ENCODE data around the gene HOXB7.

The HOXB7 gene

DNA sequence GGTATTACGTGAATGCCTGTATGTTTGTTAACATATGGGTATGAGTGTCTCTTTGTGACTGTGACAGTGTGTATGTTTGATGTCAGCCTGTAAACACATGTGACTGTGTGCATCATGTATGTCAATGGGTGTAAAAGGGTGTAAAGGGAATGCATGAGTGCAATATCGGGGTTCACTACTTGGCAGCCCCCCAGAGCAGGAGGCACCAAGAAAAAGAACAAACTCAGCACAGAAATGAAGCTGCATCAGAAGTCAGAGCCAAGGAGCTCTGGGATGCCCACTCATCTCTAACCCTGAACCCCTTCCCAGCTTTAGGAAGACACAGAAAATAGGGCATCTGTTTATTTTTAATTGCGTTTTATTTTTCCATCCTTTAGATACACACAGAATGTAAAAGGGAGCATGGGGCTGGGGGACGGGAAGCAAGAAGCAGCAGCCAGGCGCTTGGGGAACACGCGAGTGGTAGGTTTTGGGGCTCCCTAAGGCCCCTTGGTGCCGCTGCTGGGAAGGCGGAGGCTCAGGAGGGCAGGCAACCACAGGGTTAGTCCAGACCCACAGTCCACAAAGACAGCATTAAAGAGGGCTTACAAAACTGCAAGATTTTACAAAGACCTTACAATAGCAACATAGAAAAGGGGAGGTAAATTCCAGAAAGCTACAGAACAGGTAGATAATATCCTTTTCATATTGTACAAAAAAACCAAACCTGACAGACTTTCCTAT, 3.8 kb downstream of the HOXB7 start:
- DNase-seq: no peak

DNA sequence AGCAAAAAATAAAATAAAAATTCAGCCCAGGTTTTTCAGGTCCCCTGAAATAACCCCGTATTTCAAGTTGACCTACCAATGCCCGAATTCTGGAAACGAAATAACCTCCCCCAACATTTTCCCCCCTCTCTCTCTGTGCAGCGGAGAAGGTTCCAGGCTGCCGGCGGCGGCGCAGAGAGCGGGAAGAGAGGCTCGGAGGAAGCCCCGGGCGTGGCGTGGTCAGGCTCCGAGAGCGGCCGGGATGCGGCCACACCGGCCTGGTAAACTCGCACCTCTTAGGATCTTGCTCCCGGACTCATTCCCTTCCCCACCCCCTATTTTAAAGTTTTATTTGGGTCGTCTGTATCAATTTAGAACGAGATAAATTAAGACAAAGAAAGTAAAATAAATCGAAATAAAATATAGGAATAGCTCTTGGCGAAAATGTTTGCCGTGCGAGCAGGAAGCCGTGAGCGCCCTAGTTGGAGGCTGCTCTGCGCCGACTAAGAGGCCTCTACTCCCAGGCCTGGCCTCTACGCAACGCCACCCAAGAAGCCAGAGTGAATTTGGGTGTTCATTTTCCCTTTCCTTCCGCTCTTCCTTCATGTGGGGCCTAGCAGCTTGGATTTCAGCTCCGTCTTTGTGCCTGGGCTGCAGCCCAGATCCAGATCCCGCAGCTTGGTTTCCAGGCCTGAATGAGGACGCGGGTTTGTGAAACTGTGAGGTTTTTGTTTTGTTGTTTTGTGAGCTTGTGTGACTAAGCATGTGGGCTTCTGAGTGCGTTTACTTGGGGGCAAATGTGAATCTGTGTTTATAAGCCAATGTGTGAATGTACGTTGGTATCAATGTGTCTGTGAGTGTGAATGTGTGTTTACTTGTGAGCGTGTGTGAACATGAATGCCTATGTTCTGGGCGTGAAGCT, 4.6 kb downstream of the HOXB7 start:
- no peak for DNase-seq

DNA sequence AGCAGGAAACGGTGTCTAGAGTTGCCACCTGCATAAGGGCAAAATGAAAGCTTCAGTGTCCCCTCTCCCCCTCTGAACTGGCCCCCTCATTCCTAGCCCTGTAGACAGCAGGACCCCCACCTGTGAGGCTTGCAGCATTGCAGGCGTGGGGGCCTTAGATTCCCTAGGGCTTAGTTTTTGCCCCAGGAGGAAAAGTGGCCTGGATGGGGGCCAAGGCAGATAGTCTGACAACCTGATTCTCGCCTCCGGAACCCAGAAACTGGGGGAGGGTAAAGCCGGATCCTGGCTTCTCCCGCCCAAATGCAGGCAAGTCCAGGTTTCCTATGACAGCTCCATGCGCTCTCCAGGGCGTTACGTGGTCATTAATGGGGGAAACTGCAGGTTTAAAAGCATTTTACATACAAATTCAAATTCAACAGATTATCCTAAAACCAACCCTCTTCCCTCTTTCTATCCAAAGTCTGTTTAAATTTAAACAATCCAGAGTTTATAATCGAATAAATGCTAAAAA, 5.4 kb downstream of the HOXB7 start:
- DNase-seq: no peak

DNA sequence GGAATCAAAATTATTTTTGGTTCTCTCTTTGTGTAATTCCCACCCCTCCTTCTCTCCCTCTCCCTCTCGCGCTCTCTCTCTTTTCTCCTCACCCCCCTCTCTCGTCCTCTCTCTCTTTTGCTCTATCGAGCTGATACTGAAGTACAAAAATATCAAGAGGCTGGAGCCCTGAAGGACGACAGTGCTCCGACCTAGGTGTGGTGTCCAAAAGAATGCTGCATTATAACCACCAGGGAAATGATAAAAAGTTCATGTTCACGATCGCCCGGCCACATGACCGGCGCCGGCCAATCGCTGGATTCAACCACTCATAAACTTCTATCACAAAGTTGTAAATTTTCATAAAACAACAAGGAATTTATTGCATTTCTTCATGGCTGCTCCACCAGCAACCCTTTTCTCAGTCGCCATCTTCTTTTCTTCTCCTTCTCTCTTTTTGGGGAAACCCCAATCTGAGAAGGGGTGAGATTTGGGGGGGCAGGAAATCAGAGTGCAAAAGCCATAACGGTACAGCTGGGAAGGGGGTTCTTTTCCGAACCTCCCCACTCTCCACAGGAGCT, 6.0 kb downstream of the HOXB7 start, which contains the start of gene HOXB6:
HOXB6 (minus strand) TSS at position 217 of the 560 bp plus-strand sequence. CDS start 6,836 bp downstream, outside the sequence.
- no peak for DNase-seq

DNA sequence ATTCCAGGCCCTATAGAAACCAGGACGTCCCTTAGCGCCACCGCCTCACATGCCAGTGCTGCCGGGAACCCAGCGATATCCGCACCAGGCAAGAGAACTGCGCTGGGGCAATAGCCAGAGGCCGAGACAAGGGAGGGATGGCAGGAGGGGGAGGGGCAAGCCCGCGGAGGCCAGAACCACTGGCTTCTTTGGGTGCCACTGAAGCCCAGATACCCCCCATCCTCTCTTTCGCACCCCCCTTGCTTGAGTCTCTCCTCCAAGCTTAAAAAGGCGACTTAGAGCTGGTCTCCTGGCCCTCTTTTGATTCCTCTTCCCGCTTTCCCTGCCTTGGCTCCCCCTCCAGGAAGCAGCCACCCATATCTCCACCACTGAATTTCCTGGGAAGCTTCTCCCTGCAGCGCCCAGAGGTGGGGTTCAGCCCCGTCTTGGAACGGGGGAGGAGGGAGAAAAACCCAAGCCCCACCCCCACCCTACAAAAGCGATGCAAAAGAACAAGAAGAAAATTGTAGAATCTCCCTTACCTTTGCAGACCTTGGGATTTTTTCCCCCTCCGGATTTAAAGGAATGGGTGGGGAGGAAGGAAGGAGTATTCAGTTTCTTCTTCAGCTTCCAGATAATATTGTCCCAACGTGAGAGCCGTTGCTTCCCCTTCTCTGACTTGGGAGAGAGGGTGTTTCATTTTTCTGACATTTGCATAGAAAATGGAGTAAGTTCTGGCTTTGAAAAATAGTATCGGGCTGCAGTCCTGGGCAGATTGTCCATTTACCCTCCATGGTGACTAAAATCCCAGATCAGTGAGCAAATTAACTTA, 6.7 kb downstream of the HOXB7 start:
- DNase-seq: no peak

DNA sequence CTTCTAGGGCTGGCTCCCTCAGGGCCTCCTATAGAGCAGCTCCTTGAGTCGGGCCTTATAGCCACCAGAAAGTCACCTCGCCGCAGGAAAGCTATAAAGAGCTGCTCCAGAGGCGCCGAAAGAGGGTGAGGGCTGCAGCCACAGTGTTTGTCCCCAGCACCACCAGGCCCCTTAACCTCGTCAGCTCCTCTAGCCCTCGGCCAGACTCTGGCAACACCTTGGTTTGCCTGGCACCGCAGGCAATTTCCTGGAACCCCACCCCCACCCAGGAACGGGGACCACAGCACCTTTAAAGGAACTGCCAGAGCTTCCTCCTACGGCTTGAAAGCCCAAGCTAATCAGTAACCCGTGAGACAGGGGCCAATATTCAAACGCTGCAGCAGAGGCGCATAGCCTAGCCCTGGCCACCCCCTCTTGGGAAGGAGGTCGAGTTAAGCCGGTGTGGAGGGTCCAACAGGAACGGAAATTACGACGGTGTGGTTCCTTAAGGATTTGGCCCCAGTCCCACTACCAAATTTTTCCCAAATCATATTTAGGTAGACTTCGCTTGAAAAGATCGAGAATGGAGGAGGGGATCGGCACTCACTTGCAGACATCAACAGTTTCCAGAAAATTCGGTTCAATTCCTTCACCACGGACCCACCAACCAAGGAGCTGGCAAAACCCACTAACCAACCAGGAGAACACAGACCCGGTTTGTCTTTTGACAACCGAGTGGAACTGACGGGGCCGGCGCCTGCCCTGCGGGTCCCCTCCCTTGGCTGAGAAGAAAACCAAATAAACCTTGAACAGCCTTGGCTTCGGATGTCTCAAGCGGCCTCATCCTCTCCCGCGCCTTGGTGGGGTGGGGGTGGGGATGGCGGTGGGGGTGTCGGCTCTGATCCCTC, 9.0 kb downstream of the HOXB7 start:
- DNase-seq: no peak

DNA sequence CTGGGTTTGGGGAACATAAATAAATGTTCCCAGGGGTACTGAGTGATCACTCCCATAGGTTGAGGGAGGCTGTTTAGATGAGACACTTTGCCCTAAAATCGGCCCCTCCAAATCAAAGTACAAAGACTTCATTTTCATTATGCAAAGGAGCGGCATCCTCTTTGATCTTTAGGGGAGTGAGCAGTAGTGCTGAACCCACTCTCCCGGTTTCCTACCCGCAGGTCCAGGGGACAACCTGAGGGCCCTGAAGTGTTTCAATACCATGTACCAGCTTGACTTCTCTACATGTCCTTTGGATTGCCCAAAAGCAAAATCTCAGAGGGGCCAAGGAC, 9.6 kb downstream of the HOXB7 start:
- DNase-seq: no peak

DNA sequence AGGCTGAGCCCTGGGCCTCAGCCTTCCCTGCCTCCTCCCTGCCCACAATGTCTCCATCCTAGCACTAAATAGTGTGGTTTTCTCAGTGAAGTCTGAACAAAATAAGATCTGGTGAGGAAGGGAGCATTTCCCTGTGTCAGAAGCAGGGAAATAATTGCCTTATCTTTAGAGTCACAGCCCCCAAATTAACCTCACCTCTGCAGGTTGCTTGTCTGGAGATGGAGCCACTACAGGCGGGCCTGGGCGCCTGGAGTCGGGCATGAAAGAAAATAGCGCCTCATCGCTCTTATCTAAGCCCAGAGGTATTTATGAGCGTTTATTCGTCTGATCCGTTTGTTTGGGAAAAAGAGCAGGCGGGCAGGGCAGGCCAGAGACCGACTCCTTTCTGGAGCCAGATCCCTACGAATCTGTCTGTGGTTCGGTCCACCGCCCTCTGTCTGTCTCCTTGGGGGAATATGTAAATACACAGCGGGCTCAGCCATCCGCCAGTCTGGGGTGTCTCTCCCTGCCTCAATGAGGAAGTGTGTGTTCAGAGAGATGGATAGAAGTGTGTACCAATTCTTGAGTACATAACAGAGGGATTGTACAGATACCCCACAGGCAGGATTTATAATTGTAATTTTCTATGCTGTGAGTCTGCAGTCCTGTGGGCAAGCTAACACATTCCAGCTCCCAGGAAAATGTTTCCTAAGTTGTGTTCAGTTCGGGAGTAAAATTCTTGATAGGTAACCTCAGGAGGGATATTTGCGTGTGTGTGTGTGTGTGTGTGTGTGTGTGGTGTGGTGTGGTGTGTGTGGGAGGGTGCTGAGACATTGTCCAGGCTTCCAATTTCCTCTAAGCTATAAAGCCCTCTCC, 10.3 kb downstream of the HOXB7 start:
- DNase-seq: no peak

DNA sequence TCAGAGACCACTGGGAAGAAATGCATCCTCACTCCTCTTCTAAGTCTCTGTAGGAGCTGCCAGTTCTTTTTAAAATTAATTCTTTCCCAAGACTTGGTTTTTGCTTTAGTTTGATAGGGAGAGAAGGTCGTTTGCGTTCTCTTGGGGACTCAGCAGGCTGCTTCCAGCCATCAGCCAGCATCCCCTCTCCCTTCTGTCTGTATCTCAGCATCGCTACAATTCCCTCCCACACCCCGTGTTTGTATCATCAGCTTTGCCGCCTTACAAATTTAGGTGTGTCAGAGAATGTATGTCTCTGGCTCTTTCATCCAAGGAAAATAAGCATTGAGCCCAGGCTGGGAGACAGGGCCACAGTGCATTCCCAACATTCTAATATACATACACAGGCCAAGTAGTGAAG, 11.5 kb downstream of the HOXB7 start:
- no peak for DNase-seq

DNA sequence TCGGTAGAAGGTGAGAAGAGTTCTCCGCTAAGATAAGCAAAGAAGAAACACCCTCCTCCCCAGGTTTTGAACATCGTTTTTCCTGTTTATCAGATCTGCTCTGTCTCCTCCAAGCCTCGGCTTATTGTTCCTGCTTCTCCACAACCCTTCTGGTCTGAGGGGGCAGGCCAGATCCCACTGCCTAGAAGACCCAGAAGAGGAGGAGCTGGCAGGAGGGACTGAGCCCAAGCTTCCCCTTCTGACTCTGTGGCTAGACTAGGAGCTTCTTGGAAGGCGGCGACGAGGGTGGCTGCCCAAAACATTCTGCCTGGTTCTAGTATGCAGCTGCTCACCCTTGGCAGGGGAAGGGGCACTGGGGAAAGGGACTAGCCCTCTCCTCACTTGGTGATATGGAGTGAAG, 12.1 kb downstream of the HOXB7 start:
- DNase-seq: no peak

DNA sequence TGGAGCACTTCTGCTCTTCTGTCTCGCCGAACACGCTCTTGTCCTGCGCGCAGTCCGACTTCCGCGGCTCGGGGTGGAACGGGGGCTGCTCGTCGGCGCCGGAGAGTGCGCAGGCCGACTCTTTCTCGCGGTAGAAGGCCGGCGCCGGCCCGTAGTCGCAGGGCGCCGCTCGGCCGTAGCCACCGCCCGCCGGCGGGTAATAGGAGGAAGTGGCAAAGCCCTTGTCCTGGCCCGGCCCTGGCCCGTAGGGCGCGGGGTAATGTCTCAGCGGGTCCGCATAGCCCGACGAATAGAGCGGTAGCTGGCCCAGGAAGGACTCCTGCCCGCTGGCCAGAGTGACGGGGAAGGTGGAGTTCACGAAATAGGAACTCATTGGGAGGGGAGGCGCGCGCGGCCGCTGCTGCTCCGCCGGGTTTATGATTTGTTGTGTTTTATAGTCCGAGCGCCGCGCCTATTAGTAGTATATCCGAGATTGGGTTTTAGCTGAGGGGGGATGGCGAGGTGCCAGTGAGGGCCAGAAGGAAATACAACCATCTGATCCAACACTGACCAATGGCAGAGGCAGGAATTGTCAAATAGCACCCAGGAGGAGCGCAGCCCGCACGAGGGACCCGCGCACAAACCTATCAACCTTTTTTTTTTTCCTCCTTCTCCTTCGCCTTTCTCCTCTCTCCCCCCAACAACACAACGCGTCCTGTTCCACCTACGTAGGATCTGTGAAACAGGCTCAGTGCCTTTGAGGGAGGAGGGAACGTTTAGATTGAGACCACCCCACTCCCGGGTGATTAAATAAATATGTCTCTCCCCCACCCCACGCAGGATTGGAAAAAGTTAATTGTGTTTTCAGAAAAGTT, 12.8 kb downstream of the HOXB7 start:
- no peak for DNase-seq

DNA sequence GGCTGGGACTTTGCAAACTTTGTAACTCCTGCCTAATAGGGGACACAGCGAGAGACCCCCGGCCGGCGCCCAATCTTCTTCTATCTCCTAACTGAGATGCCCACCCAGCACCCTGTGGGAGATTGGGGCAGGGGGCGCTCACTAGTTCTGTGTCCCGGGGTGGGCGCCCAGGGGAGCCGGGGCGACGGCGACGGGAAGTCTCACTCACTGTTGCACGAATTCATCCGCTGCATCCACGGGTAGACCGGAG, 13.4 kb downstream of the HOXB7 start:
- DNase-seq: no peak

DNA sequence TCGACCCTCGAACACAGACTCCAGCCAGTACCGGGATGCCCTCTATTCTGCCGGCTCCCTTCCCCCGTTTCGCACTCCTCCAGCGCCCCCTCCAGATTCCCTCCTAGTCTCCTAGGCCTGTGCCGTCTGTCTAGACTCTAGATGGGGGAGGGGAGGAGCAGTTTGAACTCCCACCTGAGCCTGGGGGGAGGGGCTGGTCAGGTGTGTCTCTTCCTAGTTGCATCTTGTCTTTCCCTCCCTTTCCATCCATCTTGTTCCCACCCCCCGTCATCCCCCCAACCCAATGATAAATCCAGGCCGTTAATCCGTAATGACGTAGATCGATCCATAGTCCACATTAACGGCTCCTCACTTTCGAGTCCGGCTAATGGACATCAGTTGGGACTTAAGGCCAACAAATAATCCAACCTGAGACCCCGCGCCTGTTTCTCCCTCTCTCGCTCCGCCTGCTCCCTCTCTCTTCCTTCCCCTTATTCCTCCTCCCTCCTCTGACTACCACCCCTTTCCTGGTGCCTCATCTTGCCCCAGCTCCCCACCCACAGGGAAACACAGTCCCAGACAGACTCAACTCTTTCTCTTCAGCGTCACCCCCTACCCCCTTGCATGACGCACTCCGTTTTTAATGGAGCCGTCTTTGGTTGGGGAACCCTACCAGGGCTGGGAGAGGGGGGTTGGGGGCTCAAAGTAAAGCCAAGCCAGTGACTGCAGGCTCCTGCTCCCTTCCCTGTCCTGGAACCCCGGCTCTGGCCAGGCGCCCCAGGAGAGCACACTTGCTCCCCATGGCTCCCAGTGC, 13.9 kb downstream of the HOXB7 start:
- no peak for DNase-seq

DNA sequence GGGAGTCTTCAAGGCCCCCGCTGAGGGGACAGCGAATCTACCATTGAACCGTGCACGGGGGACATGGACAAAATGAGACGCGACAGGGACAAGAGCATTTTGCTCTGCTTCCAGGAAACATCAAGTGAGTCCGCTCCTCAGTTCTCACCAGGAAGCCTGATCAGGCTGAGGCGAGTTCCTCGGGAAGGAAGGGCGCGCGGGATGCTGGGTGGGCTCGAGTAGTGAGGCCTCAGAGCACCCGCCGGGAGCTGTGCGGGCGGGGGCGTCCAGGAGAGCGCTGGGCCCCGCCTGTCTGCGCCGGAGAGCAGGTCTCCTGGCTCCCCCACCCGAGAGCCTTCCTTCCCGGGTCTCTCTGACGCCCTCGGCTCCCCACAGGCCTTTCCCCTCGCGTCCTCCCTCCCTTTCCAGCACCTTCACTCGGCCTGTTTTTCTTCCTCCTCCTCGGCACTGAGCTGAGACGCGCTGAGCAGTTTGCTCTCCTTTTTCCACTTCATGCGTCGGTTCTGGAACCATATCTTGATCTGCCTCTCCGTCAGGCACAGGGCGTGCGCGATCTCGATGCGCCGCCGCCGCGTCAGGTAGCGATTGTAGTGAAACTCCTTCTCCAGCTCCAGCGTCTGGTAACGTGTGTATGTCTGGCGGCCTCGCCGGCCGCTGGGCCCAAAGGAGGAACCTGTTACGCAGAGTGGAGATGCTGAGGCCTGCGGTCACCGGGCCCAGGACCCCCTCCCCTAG, 14.7 kb downstream of the HOXB7 start:
- no peak for DNase-seq

DNA sequence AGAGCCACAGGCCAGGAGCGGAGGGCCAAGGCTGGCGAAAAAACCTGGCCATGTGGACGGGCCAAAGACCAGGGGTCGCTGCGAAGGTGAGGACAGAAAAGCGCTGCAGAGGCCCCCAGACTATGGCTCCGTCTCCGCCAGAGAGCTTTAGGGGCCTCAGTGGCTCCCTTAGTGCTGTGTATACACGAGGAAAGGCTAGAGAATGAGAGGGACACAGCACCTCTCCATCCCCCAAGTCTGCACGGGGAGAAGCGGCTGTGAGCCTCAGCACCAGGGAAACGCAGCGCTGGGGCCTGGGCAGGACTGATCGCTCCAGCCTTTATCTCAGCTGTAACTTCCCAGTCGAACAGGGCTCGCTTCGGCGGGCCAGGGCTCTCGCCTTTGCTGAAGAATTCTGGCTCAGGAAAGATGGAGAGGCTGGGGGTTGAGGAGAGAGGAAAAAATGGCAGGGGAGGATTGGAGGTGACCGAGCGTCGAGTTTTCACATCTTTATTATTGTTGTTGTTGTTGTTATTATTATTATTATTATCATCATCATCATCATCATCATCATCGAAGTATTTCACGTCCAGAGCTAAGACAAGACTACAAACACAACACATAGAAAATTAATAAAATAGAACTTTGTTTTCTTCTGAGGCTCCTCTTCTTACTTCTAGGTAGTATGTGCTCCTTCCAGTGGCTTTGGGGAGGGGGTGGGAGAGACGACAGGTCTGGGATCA, 15.4 kb downstream of the HOXB7 start:
- no peak for DNase-seq

DNA sequence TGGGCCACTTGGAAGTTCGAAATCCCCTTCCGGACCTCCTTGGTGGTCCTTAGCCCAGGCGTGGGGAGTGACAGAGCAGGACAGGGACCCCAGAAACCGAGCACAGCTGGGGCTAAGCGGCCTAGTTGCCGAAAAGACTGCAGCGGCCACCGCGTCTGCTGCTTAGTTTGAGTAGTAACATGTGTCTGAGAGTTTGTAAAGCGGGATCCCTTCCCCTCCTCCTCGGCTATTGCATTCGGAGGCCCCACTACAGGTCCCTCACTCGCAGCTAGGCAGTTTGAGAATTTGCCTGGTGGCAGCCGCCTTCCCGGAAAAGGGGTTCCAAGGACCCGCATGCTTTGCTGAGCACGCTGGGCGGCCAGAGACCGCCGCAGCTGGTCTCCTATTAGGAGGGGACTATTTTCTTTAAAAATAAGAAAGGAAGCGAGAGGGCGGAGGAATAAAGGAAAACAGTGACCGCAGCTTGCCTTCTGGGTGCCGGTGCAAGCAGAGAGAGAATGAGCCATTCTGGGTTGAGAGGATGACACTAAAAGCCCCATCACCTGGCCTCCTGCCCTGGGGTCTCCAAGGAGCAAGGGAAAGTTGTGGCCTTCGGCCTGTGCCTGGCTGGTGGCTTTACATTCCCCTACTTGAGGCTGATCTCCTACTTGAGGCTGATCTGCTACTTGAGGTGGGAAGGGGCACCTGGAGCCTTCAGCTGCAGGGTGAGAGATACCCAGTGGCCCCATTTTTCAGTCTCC, 16.1 kb downstream of the HOXB7 start:
- no peak for DNase-seq

Data from NCI-H1694 treated with DMSO at 0.1 percent for 48 hours (cell line).